Ammon's horn (tissue), 1 donor: ENCODE results near the gene LEKR1.
"Not testable (repeated sequence)": the region's sequence is repeated elsewhere in the genome, so short reads cannot be mapped to it uniquely, and the experiment has no call there.

ENCODE experiments used
- DNase-seq: peaks from one replicate; pipeline ENCODE4 v3.0.0-alpha.2; 2016; ENCODE audit warnings: low spot score

LEKR1 gene

GRCh38 chr3:156826144-156826895 is at the start of gene LEKR1:
TSS of gene LEKR1 (plus strand) at chr3:156826353. CDS start at chr3:156829330, 2,977 bp downstream.
- DNase-seq = peak; percentile 91

- no peak for DNase-seq
Observed at GRCh38 chr3:156776871-156777270, 49.3 kb upstream of the LEKR1 start.

- DNase-seq = no peak
Observed at GRCh38 chr3:156781310-156782230, 44.6 kb upstream of the LEKR1 start.

GRCh38 chr3:156782319-156782718 is 43.8 kb upstream of the LEKR1 start:
- DNase-seq = no peak

- DNase-seq = no peak
Observed at GRCh38 chr3:156782921-156783320, 43.2 kb upstream of the LEKR1 start.

GRCh38 chr3:156787001-156787400 is 39.2 kb upstream of the LEKR1 start:
- no peak for DNase-seq

- no peak for DNase-seq
Observed at GRCh38 chr3:156787926-156788663, 38.1 kb upstream of the LEKR1 start.

GRCh38 chr3:156788846-156789245 is 37.3 kb upstream of the LEKR1 start:
- DNase-seq = no peak

GRCh38 chr3:156790156-156790555 is 36.0 kb upstream of the LEKR1 start:
- no peak for DNase-seq

- no peak for DNase-seq
Observed at GRCh38 chr3:156792114-156792513, 34.0 kb upstream of the LEKR1 start.

GRCh38 chr3:156792536-156792935 is 33.6 kb upstream of the LEKR1 start:
- DNase-seq = no peak

- DNase-seq = no peak
Observed at GRCh38 chr3:156792945-156793344, 33.2 kb upstream of the LEKR1 start.

GRCh38 chr3:156793400-156793799 is 32.8 kb upstream of the LEKR1 start:
- DNase-seq = no peak

- DNase-seq = no peak
Observed at GRCh38 chr3:156793851-156794250, 32.3 kb upstream of the LEKR1 start.

GRCh38 chr3:156795890-156796481 is 30.2 kb upstream of the LEKR1 start:
- no peak for DNase-seq

GRCh38 chr3:156797368-156797767 is 28.8 kb upstream of the LEKR1 start:
- DNase-seq = no peak

- DNase-seq = not testable (repeated sequence)
Observed at GRCh38 chr3:156800287-156800686, 25.9 kb upstream of the LEKR1 start.

GRCh38 chr3:156801746-156802145 is 24.4 kb upstream of the LEKR1 start:
- DNase-seq = no peak

- DNase-seq = no peak
Observed at GRCh38 chr3:156802821-156803606, 23.1 kb upstream of the LEKR1 start.

GRCh38 chr3:156803952-156804741 is 22.0 kb upstream of the LEKR1 start:
- no peak for DNase-seq
